Neural crest cell (in vitro differentiated cells): ENCODE data around the gene ARHGAP6. TPM values are rescaled to one million over a fixed set of nuclear protein-coding genes. Genes with fewer than 3 reads are reported as not detected.

Experiments
- DNase-seq: peaks from one replicate; pipeline ENCODE4 v3.0.0; 2021; ENCODE audit warnings: low read depth, mixed read lengths, low spot score
- H3K27ac Mint-ChIP-seq: one replicate; pipeline ENCODE4 v1.8.0; 2021; ENCODE audit warnings: mild to moderate bottlenecking, mixed read lengths; ENCODE audit not compliant: unreplicated experiment
- H3K27me3 Mint-ChIP-seq: 2 replicates; pipeline ENCODE4 v1.8.0; 2021; ENCODE audit warnings: low read depth, mild to moderate bottlenecking, mixed read lengths
- H3K36me3 Mint-ChIP-seq: 2 replicates; pipeline ENCODE4 v1.8.0; 2021; ENCODE audit warnings: low read depth, mild to moderate bottlenecking, mixed read lengths
- H3K4me1 Mint-ChIP-seq: 2 replicates; pipeline ENCODE4 v1.8.0; 2021; ENCODE audit warnings: mixed read lengths
- H3K4me3 Mint-ChIP-seq: one replicate; pipeline ENCODE4 v1.8.0; 2021; ENCODE audit warnings: mild to moderate bottlenecking, mixed read lengths
- H3K9me3 Mint-ChIP-seq: 2 replicates; pipeline ENCODE4 v1.8.0; 2021; ENCODE audit warnings: mixed read lengths
- CTCF ChIP-seq: fragments of 200-600 bp; sonication (generic); conservative IDR thresholded peaks from 2 replicates; pipeline ENCODE4 v1.5.0; 2021; ENCODE audit warnings: antibody characterized with exemption, mild to moderate bottlenecking
- total RNA-seq: library from RNA; stranded (reverse); gene quantifications from 2 replicates; pipeline ENCODE4 v1.2.1, GENCODE V29; 2021

ARHGAP6 gene
- total RNA-seq, 1 donor from 2014 or later: 2.7 TPM

GRCh38 chrX:11670316-11670715, 4.6 kb upstream of the ARHGAP6 start:
- H3K36me3 Mint-ChIP-seq: peaks cover 6% of the 10 kb centered on the region
- H3K4me1 Mint-ChIP-seq: peaks cover 6% of the 10 kb centered on the region
- peaks cover 10% of the 10 kb centered on the region for H3K9me3 Mint-ChIP-seq
- peaks cover 83% of the 10 kb centered on the region for H3K27me3 Mint-ChIP-seq
- H3K27ac Mint-ChIP-seq: no peak overlapping the region
- no peak for DNase-seq
- no peak overlapping the region for H3K4me3 Mint-ChIP-seq
- TF ChIP-seq CTCF: no peak

GRCh38 chrX:11666952-11667685, 1.4 kb upstream of the ARHGAP6 start:
- peaks cover 11% of the 10 kb centered on the region for H3K4me1 Mint-ChIP-seq
- peaks cover 78% of the 10 kb centered on the region for H3K27me3 Mint-ChIP-seq
- no peak overlapping the region for H3K27ac Mint-ChIP-seq
- peaks cover 7% of the 10 kb centered on the region for H3K36me3 Mint-ChIP-seq
- H3K9me3 Mint-ChIP-seq: no peaks in the 10 kb centered on the region
- TF ChIP-seq CTCF: no peak
- no peak for DNase-seq
- H3K4me3 Mint-ChIP-seq: peak overlapping the region; percentile 91

GRCh38 chrX:11666164-11666563, 444 bp upstream of the ARHGAP6 start:
- H3K9me3 Mint-ChIP-seq: no peaks in the 10 kb centered on the region
- H3K4me3 Mint-ChIP-seq: peak overlapping the region; percentile 91
- H3K36me3 Mint-ChIP-seq: peaks cover 4% of the 10 kb centered on the region
- peak; percentile 24 for DNase-seq
- no peak overlapping the region for H3K27ac Mint-ChIP-seq
- peaks cover 11% of the 10 kb centered on the region for H3K4me1 Mint-ChIP-seq
- H3K27me3 Mint-ChIP-seq: peaks cover 69% of the 10 kb centered on the region
- no peak for TF ChIP-seq CTCF

DNA sequence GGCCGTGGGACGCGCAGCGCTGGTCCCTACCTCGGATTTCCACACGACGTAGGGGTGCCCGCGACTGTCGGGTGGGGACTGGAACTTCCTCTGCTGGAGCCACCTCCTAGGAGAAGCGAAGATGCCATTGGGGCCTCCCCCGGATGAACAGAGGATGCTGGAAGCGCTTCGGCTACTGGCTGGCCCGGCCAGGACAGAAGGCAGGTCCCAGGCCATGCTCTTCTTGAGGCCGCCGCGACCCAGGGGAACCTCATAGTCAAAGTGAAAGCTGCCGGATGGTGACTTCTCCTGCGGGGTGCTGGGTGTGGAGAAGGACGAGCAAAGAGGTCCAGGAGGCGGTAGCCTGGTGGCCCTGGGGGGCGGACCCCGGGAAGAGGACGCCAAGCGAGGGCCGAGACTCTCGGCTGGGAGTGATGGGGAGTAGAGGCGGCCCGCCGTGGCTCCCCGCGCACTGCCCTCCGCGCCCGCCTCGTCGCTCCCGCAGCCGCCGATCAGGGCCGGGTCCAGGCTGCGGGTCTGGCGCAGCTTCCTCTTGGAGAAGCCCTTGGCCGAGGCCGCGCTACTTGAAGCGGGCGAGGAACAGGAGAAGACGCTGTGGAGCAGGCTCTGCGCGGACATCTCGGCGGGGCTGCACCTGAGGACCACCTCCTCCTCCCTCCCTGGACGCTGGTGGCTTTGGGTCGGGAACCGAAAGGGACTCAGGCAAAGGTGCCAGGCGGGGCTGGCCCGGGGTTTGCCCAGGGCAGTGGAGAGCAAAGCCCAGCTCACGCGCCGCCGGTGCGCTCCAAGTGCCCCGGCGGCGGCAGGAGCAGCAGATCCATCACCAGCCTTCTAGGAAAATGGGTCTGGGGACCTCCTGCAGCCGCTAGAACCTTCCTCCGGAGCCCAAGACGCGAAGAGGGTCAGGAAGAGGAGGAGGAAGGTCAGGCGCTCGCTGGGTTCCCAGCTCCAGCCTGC, 1.2 kb downstream of the ARHGAP6 start:
- no peak for TF ChIP-seq CTCF
- H3K27me3 Mint-ChIP-seq: peaks cover 55% of the 10 kb centered on the region
- peaks cover 4% of the 10 kb centered on the region for H3K36me3 Mint-ChIP-seq
- H3K4me1 Mint-ChIP-seq: peaks cover 11% of the 10 kb centered on the region
- peak overlapping the region; percentile 84 for H3K4me3 Mint-ChIP-seq
- H3K27ac Mint-ChIP-seq: no peak overlapping the region
- H3K9me3 Mint-ChIP-seq: peaks cover 3% of the 10 kb centered on the region
- DNase-seq: peak; percentile 2

GRCh38 chrX:11663875-11664210, 1.9 kb downstream of the ARHGAP6 start:
- DNase-seq: no peak
- peaks cover 11% of the 10 kb centered on the region for H3K4me1 Mint-ChIP-seq
- peak; percentile 36 for TF ChIP-seq CTCF
- H3K9me3 Mint-ChIP-seq: peaks cover 3% of the 10 kb centered on the region
- H3K27ac Mint-ChIP-seq: no peak overlapping the region
- H3K36me3 Mint-ChIP-seq: peaks cover 4% of the 10 kb centered on the region
- peaks cover 49% of the 10 kb centered on the region for H3K27me3 Mint-ChIP-seq
- peak overlapping the region; percentile 84 for H3K4me3 Mint-ChIP-seq
